Liver (tissue), 3 donors: ENCODE data around the gene NUBPL.

Experiments used
- GABPA ChIP-seq, 2 donors: IDR thresholded peaks in 1 of 2; conservative IDR thresholded peaks in 1 of 2; 2 replicates each; pipeline ENCODE4 v1.6.1; 2016; ENCODE audit warnings: antibody characterized with exemption in 2 of 2, mild to moderate bottlenecking in 1 of 2, moderate library complexity in 1 of 2
- JUND ChIP-seq, 2 donors: IDR thresholded peaks; 2 replicates each; pipeline ENCODE4 v1.6.1; 2016; ENCODE audit warnings: antibody characterized with exemption in 2 of 2
- RAD21 ChIP-seq, 2 donors: IDR thresholded peaks; 2 replicates each; pipeline ENCODE4 v1.6.1; 2016; ENCODE audit warnings: antibody characterized with exemption in 2 of 2, mild to moderate bottlenecking in 2 of 2
- REST ChIP-seq: IDR thresholded peaks from 2 replicates; pipeline ENCODE4 v1.6.1; 2016; ENCODE audit warnings: antibody characterized with exemption, mild to moderate bottlenecking
- SP1 ChIP-seq: IDR thresholded peaks from 2 replicates; pipeline ENCODE4 v1.6.1; 2018; ENCODE audit warnings: antibody characterized with exemption, mild to moderate bottlenecking
- TAF1 ChIP-seq: conservative IDR thresholded peaks from 2 replicates; pipeline ENCODE4 v1.6.1; 2016; ENCODE audit warnings: antibody characterized with exemption, mild to moderate bottlenecking
- YY1 ChIP-seq: IDR thresholded peaks from 2 replicates; pipeline ENCODE4 v1.6.1; 2016; ENCODE audit warnings: antibody characterized with exemption, mild to moderate bottlenecking
- TF ChIP-seq, protein P1 (sequence below): fragments of 150-350 bp; IDR thresholded peaks from 2 replicates; pipeline ENCODE4 v1.5.1; 2017; ENCODE audit warnings: improper control_type of control experiment, low read depth, low read length; ENCODE audit not compliant: missing input control
- donor health status: healthy.
- donor health status: healthy.

- TF ChIP-seq, protein P1, sequence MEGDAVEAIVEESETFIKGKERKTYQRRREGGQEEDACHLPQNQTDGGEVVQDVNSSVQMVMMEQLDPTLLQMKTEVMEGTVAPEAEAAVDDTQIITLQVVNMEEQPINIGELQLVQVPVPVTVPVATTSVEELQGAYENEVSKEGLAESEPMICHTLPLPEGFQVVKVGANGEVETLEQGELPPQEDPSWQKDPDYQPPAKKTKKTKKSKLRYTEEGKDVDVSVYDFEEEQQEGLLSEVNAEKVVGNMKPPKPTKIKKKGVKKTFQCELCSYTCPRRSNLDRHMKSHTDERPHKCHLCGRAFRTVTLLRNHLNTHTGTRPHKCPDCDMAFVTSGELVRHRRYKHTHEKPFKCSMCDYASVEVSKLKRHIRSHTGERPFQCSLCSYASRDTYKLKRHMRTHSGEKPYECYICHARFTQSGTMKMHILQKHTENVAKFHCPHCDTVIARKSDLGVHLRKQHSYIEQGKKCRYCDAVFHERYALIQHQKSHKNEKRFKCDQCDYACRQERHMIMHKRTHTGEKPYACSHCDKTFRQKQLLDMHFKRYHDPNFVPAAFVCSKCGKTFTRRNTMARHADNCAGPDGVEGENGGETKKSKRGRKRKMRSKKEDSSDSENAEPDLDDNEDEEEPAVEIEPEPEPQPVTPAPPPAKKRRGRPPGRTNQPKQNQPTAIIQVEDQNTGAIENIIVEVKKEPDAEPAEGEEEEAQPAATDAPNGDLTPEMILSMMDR = no peak
- TF ChIP-seq RAD21 (IDR thresholded peaks at IDR 0.05) (no peak), GABPA (IDR thresholded peaks at IDR 0.05 in 1 of 2, conservative IDR thresholded peaks at IDR 0.05 in 1 of 2) (no peak), REST (no peak), JUND (IDR thresholded peaks at IDR 0.05) (no peak), SP1 (no peak), YY1 (no peak), TAF1 (no peak)
These were observed 31.1 kb upstream of the NUBPL start for GRCh38 chr14:31530136-31530535.
